Activated T-helper 1 cell treated with anti-CD3 and anti-CD28 coated beads, Interleukin-12 subunit alpha, Interleukin-12 subunit beta, Interleukin-2, Interleukin-4 antibody, amounts not matched to agents 30 ng/mL and 10 ng/mL and 1 ng/mL, durations not matched to agents 14 hours and 24 hours and 36 hours (primary cell): ENCODE data around the gene EIF4G3. TPM values are rescaled to one million over a fixed set of nuclear protein-coding genes. Genes with fewer than 3 reads are reported as not detected.

Experiments used
- DNase-seq: peaks from one replicate; pipeline ENCODE4 v3.0.0; 2021; ENCODE audit warnings: low spot score
- H3K27ac Mint-ChIP-seq: one replicate; pipeline ENCODE4 v1.8.0; 2021; ENCODE audit warnings: mild to moderate bottlenecking, mixed read lengths
- H3K27me3 Mint-ChIP-seq: one replicate; pipeline ENCODE4 v1.8.0; 2022; ENCODE audit warnings: mild to moderate bottlenecking, moderate library complexity, mixed read lengths; ENCODE audit not compliant: insufficient read depth
- H3K36me3 Mint-ChIP-seq: one replicate; pipeline ENCODE4 v1.8.0; 2021; ENCODE audit warnings: low read depth, mixed read lengths
- H3K4me1 Mint-ChIP-seq: one replicate; pipeline ENCODE4 v1.8.0; 2021; ENCODE audit warnings: low read depth, mixed read lengths
- H3K4me3 Mint-ChIP-seq: one replicate; pipeline ENCODE4 v1.8.0; 2021; ENCODE audit warnings: mild to moderate bottlenecking, moderate library complexity, mixed read lengths
- H3K9me3 Mint-ChIP-seq: one replicate; pipeline ENCODE4 v1.8.0; 2021; ENCODE audit warnings: mixed read lengths
- intact Hi-C: fragments of 100-400 bp; cut with micrococcal nuclease; formaldehyde crosslinking; loops from one replicate; pipeline ENCODE4 v1.15.1; 2024
- total RNA-seq: library from RNA; stranded (reverse); gene quantifications from 2 replicates; pipeline ENCODE4 v1.2.3, GENCODE V29; 2022

Gene EIF4G3
- total RNA-seq, 1 donor from 2014 or later, result 67.5 TPM

DNA sequence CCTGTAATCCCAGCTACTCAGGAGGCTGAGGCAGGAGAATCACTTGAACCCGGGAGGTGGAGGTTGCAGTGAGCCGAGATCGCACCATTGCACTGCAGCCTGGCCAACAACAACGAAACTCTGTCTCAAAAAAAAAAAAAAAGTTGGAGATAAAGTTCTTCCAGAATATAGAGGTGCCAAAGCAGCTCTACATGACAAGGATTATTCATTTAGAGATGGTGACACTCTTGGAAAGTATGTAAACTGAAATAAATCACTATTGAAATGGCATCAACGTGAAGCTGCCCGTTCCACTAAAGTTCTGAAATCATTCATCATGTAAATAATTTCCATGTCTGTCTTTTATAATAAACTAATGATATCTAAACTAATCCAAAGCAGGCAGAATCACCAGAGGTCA is 14.9 kb downstream of the EIF4G3 start:
- peaks cover 28% of the 10 kb centered on the region for H3K36me3 Mint-ChIP-seq

DNA sequence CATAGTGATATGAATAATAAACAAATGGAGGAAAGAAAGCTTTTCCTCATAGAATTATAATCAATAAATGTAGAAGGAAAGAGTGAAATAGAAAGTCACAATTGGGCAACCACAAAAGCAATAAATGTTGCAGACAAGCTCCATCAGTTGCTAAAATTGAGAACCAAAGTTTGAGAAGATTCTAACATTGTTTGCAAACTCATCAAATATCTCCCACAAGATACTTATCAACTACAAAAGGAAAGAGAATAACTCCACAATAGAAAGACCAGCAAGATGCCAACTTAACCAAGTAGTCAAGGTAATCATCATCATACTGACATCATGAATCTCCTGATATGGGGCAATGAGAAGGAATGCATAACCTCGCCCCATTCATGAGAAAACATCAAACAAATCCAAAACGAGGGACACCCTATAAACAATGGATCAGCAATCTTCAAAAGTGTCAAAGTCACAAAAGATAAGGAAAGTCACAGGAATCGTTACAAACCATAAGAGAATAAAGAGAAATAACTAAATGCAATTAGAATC is 16.4 kb downstream of the EIF4G3 start:
- H3K36me3 Mint-ChIP-seq, result peaks cover 25% of the 10 kb centered on the region
- intact Hi-C loops, result no loop called here
- peaks cover 32% of the 10 kb centered on the region for H3K4me1 Mint-ChIP-seq

More for the DNA sequence above, 14.9 kb downstream of the EIF4G3 start:
- H3K4me1 Mint-ChIP-seq, result peaks cover 34% of the 10 kb centered on the region
- no peaks in the 10 kb centered on the region for H3K9me3 Mint-ChIP-seq
- H3K27me3 Mint-ChIP-seq, result no peaks in the 10 kb centered on the region
- H3K27ac Mint-ChIP-seq, result no peak overlapping the region
- intact Hi-C loops, result no loop called here
- DNase-seq, result no peak
- no peak overlapping the region for H3K4me3 Mint-ChIP-seq

DNA sequence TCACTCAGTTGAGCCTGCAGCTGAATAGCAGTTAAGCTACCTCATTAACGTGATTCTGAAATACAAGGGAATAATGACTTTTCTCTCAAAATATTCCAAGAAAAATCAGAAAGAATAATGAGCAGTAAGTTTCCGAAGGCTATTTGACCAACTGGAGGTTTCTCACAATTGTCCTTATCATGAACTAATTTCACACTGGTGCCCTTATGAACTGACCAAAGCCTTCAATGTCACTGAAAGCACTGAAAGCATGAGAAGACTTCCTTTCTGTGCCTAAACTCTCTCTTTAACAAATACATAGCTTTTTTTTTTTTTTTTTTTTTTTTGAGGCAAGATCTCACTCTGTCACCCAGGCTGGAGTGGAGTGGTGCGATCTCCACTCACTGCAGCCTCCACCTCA is 18.8 kb downstream of the EIF4G3 start:
- no peak for DNase-seq
- intact Hi-C loops, result no loop called here
- Mint-ChIP-seq H3K36me3 (peaks cover 25% of the 10 kb centered on the region), H3K27ac (no peak overlapping the region), H3K9me3 (no peaks in the 10 kb centered on the region), H3K4me1 (peaks cover 32% of the 10 kb centered on the region), H3K4me3 (no peak overlapping the region), H3K27me3 (no peaks in the 10 kb centered on the region)

More for the DNA sequence above, 16.4 kb downstream of the EIF4G3 start:
- no peaks in the 10 kb centered on the region for H3K9me3 Mint-ChIP-seq
- no peaks in the 10 kb centered on the region for H3K27me3 Mint-ChIP-seq
- H3K27ac Mint-ChIP-seq, result no peak overlapping the region
- no peak for DNase-seq
- H3K4me3 Mint-ChIP-seq, result no peak overlapping the region

DNA sequence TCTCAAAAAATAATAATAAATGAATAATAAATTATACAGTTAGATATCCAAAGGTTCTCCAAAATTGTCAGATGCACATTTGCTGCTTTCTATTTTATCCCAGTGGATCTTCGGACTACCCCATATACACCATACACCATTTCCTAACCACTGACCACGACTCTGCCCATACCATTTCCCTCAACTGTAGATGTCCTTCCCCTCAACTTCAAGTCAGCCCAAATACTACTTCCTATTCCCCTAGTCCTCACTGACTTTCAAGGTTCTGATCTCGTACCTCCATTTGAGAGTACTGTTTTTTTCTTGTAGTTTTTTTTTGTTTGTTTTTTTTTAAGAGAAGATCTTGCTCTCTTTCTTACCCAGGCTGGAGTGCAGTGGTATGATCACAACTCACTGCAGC is 19.6 kb downstream of the EIF4G3 start:
- peaks cover 31% of the 10 kb centered on the region for H3K4me1 Mint-ChIP-seq
- no peak overlapping the region for H3K27ac Mint-ChIP-seq
- no peaks in the 10 kb centered on the region for H3K9me3 Mint-ChIP-seq
- no peak for DNase-seq
- H3K36me3 Mint-ChIP-seq, result peaks cover 24% of the 10 kb centered on the region
- H3K4me3 Mint-ChIP-seq, result no peak overlapping the region
- H3K27me3 Mint-ChIP-seq, result no peaks in the 10 kb centered on the region
- intact Hi-C loops, result no loop called here

DNA sequence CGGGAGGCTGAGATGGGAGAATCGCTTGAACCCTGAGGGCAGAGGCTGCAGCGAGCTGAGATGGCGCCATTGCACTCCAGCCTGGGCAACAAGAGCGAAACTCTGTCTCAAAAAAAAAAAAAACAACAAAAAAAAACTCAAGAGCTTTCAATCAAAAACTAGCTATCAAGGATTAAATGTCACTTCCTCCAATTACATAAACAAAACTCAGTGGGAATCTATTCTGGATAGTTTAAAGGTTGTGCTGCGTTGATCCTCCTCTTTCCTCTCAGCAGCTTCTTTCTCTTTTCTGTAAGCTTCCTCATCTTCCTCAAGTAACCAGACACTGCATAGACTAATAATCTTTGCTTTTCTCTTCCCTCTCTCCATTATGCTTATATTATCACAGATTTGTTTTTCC is 20.7 kb downstream of the EIF4G3 start:
- Mint-ChIP-seq H3K4me1 (peaks cover 31% of the 10 kb centered on the region), H3K27ac (no peak overlapping the region)

DNA sequence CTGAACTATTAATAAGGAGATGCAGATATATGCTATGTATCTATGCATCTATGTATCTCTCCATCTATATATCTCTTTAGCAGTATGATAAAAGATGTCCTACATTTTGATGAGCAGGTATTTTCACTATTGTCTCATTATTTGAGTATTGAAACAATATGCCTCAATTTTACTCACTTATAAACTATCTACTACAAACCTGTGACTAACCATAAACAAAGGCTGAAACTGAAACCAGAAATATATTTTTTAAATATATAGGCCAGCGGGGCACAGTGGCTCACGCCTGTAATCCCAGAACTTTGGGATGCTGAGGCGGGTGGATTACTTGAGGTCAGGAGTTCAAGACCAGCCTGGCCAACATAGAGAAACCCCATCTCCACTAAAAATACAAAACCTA is 22.0 kb downstream of the EIF4G3 start:
- no peaks in the 10 kb centered on the region for H3K9me3 Mint-ChIP-seq
- intact Hi-C loops, result no loop called here
- peaks cover 25% of the 10 kb centered on the region for H3K4me1 Mint-ChIP-seq
- H3K27ac Mint-ChIP-seq, result no peak overlapping the region
- H3K36me3 Mint-ChIP-seq, result peaks cover 17% of the 10 kb centered on the region
- no peak for DNase-seq
- H3K4me3 Mint-ChIP-seq, result no peak overlapping the region
- no peaks in the 10 kb centered on the region for H3K27me3 Mint-ChIP-seq

More for the DNA sequence above, 20.7 kb downstream of the EIF4G3 start:
- no peak overlapping the region for H3K4me3 Mint-ChIP-seq
- H3K9me3 Mint-ChIP-seq, result no peaks in the 10 kb centered on the region
- DNase-seq, result no peak
- H3K27me3 Mint-ChIP-seq, result no peaks in the 10 kb centered on the region
- intact Hi-C loops, result no loop called here
- peaks cover 23% of the 10 kb centered on the region for H3K36me3 Mint-ChIP-seq

DNA sequence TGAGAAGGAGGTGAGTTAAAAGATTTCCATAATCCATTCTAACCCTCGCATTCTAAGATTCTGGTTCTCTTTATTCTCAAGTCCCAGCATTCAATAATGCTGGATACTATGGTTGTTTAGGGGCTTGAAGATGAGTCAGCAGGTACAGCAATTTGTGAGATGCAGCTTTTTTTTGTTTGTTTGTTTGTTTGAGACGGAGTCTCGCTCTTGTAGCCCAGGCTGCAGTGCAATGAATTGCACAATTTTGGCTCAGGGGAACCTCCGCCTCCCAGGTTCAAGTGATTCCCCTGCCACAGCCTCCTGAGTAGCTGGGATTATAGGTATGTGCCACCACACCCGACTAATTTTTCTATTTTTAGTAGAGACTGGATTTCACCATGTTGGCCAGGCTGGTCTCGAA is 23.3 kb downstream of the EIF4G3 start:
- no peaks in the 10 kb centered on the region for H3K9me3 Mint-ChIP-seq
- H3K27ac Mint-ChIP-seq, result no peak overlapping the region
- peaks cover 18% of the 10 kb centered on the region for H3K36me3 Mint-ChIP-seq
- intact Hi-C loops, result no loop called here
- DNase-seq, result no peak
- no peak overlapping the region for H3K4me3 Mint-ChIP-seq
- H3K4me1 Mint-ChIP-seq, result peaks cover 22% of the 10 kb centered on the region
- no peaks in the 10 kb centered on the region for H3K27me3 Mint-ChIP-seq

DNA sequence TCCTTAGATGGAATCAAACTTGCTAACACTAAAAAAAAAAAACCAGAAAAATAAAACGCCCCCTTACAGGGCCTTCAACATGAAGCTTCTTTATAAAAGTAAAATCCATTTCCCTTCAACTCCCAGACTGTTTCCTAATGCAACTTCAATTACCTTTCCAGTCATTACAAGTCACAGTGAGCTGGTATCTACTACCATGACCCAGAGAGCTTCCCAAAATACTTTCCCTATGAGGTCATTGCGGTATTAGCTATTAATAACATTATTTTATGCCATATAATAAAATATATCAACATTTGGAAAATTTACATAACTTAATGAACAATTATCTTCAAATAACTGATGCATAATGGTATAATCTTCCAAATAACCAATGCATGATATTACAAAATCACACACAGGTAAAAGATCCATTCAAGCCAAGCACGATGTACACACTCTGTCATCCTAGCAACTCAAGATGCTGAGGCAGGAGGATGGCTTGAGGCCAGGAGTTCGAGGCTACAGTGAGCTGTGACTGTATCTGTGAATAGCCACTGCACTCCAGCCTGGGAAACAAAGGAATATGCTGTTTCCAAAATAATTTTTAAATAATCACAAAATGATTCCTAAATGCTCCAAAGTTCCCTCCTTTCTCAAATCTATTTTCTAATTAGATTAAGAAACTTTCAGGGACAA is 24.1 kb downstream of the EIF4G3 start:
- peaks cover 20% of the 10 kb centered on the region for H3K4me1 Mint-ChIP-seq
- H3K27me3 Mint-ChIP-seq, result no peaks in the 10 kb centered on the region
- H3K27ac Mint-ChIP-seq, result no peak overlapping the region
- intact Hi-C loops, result no loop called here
- H3K4me3 Mint-ChIP-seq, result no peak overlapping the region
- H3K36me3 Mint-ChIP-seq, result peaks cover 19% of the 10 kb centered on the region
- no peak for DNase-seq
- no peaks in the 10 kb centered on the region for H3K9me3 Mint-ChIP-seq

DNA sequence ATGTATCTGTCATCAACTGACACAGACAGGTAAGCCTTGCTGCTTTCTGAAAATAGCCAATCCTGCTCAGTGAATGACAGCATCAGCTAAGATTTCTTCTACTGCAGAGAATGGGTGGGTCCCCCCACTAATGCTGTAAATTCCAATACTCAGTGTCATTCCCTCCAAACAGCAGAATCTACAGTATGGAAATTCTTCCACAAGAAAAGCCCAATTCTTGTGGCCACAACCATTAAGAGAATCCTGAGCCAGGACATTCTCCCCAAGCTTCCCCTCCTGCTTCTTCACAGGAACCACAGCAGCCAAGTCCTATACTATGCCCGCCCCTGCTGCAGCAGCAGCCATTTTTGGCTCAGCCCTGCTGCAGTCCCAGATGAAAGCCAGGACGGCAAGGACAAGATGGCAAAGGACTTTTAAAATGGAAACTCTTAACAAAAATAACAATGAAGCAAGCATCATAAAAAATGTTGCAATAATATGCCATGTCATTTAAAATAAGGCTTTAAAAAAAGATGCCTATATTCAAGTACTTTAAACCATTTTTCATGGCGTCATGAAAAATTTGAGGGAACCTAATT is 26.8 kb downstream of the EIF4G3 start:
- H3K4me3 Mint-ChIP-seq, result no peak overlapping the region
- intact Hi-C loops, result no loop called here
- H3K9me3 Mint-ChIP-seq, result no peaks in the 10 kb centered on the region
- H3K27me3 Mint-ChIP-seq, result no peaks in the 10 kb centered on the region
- H3K4me1 Mint-ChIP-seq, result peaks cover 14% of the 10 kb centered on the region
- no peak overlapping the region for H3K27ac Mint-ChIP-seq
- DNase-seq, result no peak
- peaks cover 17% of the 10 kb centered on the region for H3K36me3 Mint-ChIP-seq

DNA sequence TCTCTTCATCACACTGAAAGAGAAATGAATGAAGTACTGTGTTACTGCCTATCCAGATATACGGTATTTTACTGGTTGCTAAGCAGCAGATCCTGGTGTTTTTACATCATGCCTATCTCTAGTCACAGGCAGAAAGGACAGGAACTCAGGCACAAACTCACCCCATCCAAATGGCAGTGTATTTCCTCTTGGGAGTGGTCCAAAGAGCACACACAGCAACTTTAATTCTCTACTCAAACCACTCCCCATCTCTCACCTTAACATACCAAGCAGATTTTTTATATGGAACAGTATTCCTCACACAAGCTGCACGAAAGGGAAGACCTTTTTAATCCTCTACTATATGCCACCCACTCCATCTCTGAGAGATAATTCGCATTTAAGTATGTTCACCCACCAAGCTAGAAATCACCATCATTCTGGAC is 27.3 kb downstream of the EIF4G3 start:
- peaks cover 14% of the 10 kb centered on the region for H3K36me3 Mint-ChIP-seq
- no peak overlapping the region for H3K27ac Mint-ChIP-seq

DNA sequence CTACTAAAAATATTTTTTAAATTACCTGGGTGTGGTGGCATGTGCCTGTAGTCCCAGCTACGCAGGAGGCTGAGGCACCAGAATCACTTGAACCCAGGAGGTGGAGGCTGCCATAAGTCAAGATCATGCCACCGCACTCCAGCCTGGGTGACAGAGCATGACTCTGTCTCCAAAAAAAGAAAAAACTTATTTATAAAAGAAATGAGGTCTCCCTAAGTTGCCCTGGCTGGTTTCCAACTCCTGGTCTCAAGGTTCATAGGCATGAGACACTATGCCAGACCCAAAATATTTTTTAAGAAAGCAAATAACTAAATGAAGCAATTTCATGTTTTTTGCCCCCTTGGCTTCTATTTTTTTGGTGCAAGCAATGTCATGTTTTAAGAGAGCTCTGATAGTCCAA is 32.9 kb downstream of the EIF4G3 start:
- intact Hi-C loops, result no loop called here
- Mint-ChIP-seq H3K27ac (no peak overlapping the region), H3K27me3 (no peaks in the 10 kb centered on the region), H3K4me1 (peaks cover 4% of the 10 kb centered on the region), H3K4me3 (no peak overlapping the region), H3K9me3 (no peaks in the 10 kb centered on the region), H3K36me3 (peaks cover 5% of the 10 kb centered on the region)
- no peak for DNase-seq

More for the DNA sequence above, 27.3 kb downstream of the EIF4G3 start:
- Mint-ChIP-seq H3K27me3 (no peaks in the 10 kb centered on the region), H3K9me3 (no peaks in the 10 kb centered on the region), H3K4me1 (peaks cover 11% of the 10 kb centered on the region), H3K4me3 (no peak overlapping the region)
- DNase-seq, result no peak
- intact Hi-C loops, result no loop called here

DNA sequence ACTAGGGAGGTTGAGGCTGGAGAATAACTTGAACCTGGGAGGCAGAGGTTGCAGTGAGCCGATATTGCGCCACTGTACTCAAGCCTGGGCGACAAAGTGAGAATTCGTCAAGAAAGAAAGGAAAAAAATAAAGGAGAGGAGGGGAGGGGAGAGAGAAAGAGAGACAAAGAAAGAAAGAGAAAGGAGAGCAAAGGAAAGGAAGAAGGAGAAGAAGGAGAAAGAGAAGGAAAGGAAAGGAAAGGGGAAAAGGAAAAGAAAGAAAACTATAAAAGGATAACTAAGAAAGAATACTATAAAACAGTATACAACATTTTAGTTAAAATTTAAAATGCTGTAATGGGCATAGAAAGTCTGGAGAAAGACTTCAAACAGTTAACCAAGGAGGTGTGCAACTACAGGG is 33.6 kb downstream of the EIF4G3 start:
- Mint-ChIP-seq H3K9me3 (no peaks in the 10 kb centered on the region), H3K36me3 (peaks cover 6% of the 10 kb centered on the region), H3K4me1 (peaks cover 4% of the 10 kb centered on the region), H3K27me3 (no peaks in the 10 kb centered on the region), H3K27ac (no peak overlapping the region), H3K4me3 (no peak overlapping the region)
- no peak for DNase-seq
- intact Hi-C loops, result no loop called here

DNA sequence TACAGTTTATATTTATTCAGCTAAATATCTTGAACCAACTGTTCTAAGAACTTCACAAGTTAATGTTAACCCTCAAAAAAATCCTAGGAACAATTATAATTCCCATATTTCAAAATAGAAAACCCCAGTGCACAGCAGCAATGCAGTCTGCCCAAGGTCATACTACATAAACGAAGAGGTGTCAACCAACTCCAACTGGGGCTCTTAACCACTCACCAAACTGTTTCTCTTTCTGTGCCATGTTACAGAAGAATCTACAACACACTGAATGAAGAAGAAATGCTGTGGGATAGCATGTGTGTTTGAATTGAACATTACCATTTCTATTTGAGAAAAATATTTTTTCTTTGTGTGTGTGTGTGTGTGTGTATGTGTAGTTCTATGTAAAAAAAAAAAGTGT is 35.7 kb downstream of the EIF4G3 start:
- DNase-seq, result no peak
- Mint-ChIP-seq H3K9me3 (no peaks in the 10 kb centered on the region), H3K27ac (no peak overlapping the region), H3K36me3 (peaks cover 6% of the 10 kb centered on the region), H3K4me3 (no peak overlapping the region), H3K4me1 (peaks cover 4% of the 10 kb centered on the region), H3K27me3 (no peaks in the 10 kb centered on the region)
- intact Hi-C loops, result no loop called here
